ENCODE results near the gene FAM76B. TPM values are rescaled to one million over a fixed set of nuclear protein-coding genes. Genes with fewer than 3 reads are reported as not detected.

The FAM76B gene
- total and polyA plus RNA-seq, 2 of the 13 experiments (the other 11 are each of a cell fraction or from before 2014, with no cell fraction given): 20.2 to 24.2 TPM

DNA sequence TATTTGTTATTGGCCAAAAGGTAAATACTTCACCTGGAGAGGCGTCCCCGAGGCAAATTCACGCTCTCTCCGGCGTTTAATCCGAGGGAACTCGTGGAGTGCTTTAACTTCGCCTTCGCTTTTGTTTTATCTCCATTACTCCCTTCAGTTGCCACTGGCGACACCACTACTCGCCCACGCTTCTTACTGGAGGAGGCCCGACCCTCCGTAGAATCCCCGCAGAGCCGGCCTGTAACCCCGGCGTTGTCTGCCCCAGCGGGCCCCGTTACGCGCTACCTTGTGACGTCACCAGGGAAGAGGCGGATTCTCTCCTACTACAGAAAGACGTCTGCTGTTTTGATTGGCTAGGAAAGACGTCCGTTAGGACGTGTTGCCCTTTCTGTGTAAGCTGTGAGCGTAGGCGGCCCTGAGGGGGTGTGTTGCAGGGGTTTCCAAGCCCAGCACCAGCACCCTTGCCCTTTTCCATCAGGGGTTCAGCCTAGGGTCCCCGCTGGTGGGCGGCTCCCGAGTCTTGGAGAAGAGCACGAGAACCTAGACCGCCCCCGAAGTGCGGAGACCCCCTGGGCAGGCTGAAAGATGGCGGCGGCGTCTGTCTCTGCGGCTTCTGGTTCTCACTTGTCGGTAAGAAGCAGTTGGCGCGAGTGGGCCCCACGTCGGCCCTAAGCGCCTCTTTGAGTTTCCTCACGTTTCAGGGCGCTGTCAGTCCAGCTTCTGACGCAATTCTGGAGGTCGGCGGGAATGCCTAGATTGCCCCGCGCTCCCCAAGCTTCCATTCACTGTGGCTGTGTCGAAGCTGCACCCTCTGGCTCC lies 746 bp upstream of the FAM76B start, which contains the start of gene CEP57:
CEP57 (plus strand) TSS at position 376 of the 810 bp plus-strand sequence; CDS start at position 577, 201 bp downstream.
- Histone ChIP-seq H4K20me1 (ENCODE audit: insufficient read depth, low read length) (no peaks in the 10 kb centered on the region; the same call in 1 of the 2 replicates), H3K4me2 (ENCODE audit: low read depth, low read length) (peak within 1 kb of the TSS; percentile 89), H3K27me3 (ENCODE audit: control insufficient read depth in 1 of 2, insufficient read depth in 2 of 2, low read length in 2 of 2) (no peaks in the 10 kb centered on the region; a peak in 1 of 5 replicates), H3K4me1 (ENCODE audit: insufficient read depth, low read length) (peaks cover 54% of the 10 kb centered on the region), H2AFZ (ENCODE audit: low read length) (peak within 1 kb of the TSS; percentile 82), H3K9me3 (ENCODE audit: low read length) (no peaks in the 10 kb centered on the region), H3K4me3 (replicated peaks in 1 of 3; ENCODE audit: insufficient read depth in 1 of 3, low read depth in 2 of 3, low read length in 3 of 3) (peak within 1 kb of the TSS; percentile 87 to 98 (median 97)), H3K79me2 (ENCODE audit: insufficient read depth, low read length) (peaks cover 60% of the 10 kb centered on the region), H3K9ac (ENCODE audit: insufficient read depth, low read depth, low read length) (peak within 1 kb of the TSS; percentile 97), H3K27ac (ENCODE audit: extremely low read length, insufficient read depth, low read length) (peak within 1 kb of the TSS; percentile 98), H3K36me3 (replicated peaks in 1 of 2; ENCODE audit: control insufficient read depth in 1 of 2, insufficient read depth in 2 of 2, low read length in 2 of 2) (peaks cover 3 to 8% of the 10 kb centered on the region in 2 experiments)
- DNase-seq (ENCODE audit: low spot score) (peak; percentile 98), FAIRE-seq (peak; percentile 80), ATAC-seq (peak; percentile 84)
- ChIA-PET CTCF (ENCODE audit: low intra/inter-chr PET ratio, low total read pairs) (no interaction called here), POLR2A (interaction anchor here (0.7 to 3.3 kb wide), 9 partner anchors 11 to 817 kb away, joined by 3 to 35 read pairs (median 5); partner anchors contain the start of genes CCDC82, CWC15, ENDOD1 and JRKL)
- TSS peak; percentile 52 for BruUV-seq (replicated peaks)
- intact Hi-C loops (cut with micrococcal nuclease; ENCODE audit: unreplicated experiment): loop anchor here (1.0 kb wide), 1 partner anchor 722 kb away; no protein-coding TSS in a partner anchor
- in situ Hi-C loops (cut with HindIII; ENCODE audit: extremely low pct_ligation_motif_present, low pct_unique_long_range_greater_than_20kb): no loop called here
- WGBS (ENCODE audit: low lambda C conversion rate): 1% methylated on average over 24 of the region's 55 CpGs
- TF ChIP-seq, protein P1, sequence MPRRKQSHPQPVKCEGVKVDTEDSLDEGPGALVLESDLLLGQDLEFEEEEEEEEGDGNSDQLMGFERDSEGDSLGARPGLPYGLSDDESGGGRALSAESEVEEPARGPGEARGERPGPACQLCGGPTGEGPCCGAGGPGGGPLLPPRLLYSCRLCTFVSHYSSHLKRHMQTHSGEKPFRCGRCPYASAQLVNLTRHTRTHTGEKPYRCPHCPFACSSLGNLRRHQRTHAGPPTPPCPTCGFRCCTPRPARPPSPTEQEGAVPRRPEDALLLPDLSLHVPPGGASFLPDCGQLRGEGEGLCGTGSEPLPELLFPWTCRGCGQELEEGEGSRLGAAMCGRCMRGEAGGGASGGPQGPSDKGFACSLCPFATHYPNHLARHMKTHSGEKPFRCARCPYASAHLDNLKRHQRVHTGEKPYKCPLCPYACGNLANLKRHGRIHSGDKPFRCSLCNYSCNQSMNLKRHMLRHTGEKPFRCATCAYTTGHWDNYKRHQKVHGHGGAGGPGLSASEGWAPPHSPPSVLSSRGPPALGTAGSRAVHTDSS (CRISPR knock-in tag; conservative IDR thresholded peaks at IDR 0.05): no peak
- TF ChIP-seq ZNF12 (CRISPR knock-in tag; IDR thresholded peaks at IDR 0.05) (no peak; the same call in 1 of the 2 replicates), NFYC (CRISPR knock-in tag; IDR thresholded peaks at IDR 0.05) (peak; percentile 87), SRSF4 (IDR thresholded peaks at IDR 0.05; ENCODE audit: low read depth, low read length, poor library complexity, severe bottlenecking) (no peak), HNF4G (IDR thresholded peaks at IDR 0.05; ENCODE audit: borderline replicate concordance, low read depth, low read length) (no peak), HNF4G (CRISPR knock-in tag; IDR thresholded peaks at IDR 0.05; ENCODE audit: borderline replicate concordance, low read depth) (no peak), HDAC2 (CRISPR knock-in tag; IDR thresholded peaks at IDR 0.05) (no peak), MIXL1 (CRISPR knock-in tag; IDR thresholded peaks at IDR 0.05) (no peak), ZNF235 (CRISPR knock-in tag; IDR thresholded peaks at IDR 0.05; ENCODE audit: borderline replicate concordance) (no peak), ZNF747 (CRISPR knock-in tag; IDR thresholded peaks at IDR 0.05; ENCODE audit: borderline replicate concordance) (peak; percentile 58; the same call in 1 of the 2 replicates), ZNF772 (CRISPR knock-in tag; IDR thresholded peaks at IDR 0.05) (no peak; the same call in 1 of the 2 replicates), ZNF446 (CRISPR knock-in tag; IDR thresholded peaks at IDR 0.05) (no peak), ZNF292 (CRISPR knock-in tag; IDR thresholded peaks at IDR 0.05; ENCODE audit: borderline replicate concordance, low read depth) (no peak), ZNF432 (CRISPR knock-in tag; IDR thresholded peaks at IDR 0.05; ENCODE audit: borderline replicate concordance) (no peak)
- TF ChIP-seq, protein P2, sequence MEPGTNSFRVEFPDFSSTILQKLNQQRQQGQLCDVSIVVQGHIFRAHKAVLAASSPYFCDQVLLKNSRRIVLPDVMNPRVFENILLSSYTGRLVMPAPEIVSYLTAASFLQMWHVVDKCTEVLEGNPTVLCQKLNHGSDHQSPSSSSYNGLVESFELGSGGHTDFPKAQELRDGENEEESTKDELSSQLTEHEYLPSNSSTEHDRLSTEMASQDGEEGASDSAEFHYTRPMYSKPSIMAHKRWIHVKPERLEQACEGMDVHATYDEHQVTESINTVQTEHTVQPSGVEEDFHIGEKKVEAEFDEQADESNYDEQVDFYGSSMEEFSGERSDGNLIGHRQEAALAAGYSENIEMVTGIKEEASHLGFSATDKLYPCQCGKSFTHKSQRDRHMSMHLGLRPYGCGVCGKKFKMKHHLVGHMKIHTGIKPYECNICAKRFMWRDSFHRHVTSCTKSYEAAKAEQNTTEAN (CRISPR knock-in tag; conservative IDR thresholded peaks at IDR 0.05): no peak
- TF ChIP-seq, protein P3, sequence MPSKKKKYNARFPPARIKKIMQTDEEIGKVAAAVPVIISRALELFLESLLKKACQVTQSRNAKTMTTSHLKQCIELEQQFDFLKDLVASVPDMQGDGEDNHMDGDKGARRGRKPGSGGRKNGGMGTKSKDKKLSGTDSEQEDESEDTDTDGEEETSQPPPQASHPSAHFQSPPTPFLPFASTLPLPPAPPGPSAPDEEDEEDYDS (CRISPR knock-in tag; IDR thresholded peaks at IDR 0.05): 0 out of 2 replicates have a peak, but pooled peaks have one; percentile 43
- TF ChIP-seq, protein P4, sequence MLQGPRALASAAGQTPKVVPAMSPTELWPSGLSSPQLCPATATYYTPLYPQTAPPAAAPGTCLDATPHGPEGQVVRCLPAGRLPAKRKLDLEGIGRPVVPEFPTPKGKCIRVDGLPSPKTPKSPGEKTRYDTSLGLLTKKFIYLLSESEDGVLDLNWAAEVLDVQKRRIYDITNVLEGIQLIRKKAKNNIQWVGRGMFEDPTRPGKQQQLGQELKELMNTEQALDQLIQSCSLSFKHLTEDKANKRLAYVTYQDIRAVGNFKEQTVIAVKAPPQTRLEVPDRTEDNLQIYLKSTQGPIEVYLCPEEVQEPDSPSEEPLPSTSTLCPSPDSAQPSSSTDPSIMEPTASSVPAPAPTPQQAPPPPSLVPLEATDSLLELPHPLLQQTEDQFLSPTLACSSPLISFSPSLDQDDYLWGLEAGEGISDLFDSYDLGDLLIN (CRISPR knock-in tag; IDR thresholded peaks at IDR 0.05; ENCODE audit: borderline replicate concordance): no peak
- TF ChIP-seq, protein P5, sequence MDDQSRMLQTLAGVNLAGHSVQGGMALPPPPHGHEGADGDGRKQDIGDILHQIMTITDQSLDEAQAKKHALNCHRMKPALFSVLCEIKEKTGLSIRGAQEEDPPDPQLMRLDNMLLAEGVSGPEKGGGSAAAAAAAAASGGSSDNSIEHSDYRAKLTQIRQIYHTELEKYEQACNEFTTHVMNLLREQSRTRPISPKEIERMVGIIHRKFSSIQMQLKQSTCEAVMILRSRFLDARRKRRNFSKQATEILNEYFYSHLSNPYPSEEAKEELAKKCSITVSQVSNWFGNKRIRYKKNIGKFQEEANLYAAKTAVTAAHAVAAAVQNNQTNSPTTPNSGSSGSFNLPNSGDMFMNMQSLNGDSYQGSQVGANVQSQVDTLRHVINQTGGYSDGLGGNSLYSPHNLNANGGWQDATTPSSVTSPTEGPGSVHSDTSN (CRISPR knock-in tag; IDR thresholded peaks at IDR 0.05; ENCODE audit: borderline replicate concordance): no peak
